Muscle of back (tissue), 11 donors: Measurements from ENCODE around the gene PSME3IP1. TPM values are rescaled to one million over a fixed set of nuclear protein-coding genes. Genes with fewer than 3 reads are reported as not detected.

ENCODE experiments used
- DNase-seq, 3 donors: peaks; one replicate each; pipeline versions ENCODE4 v3.0.0 to v3.0.0-alpha.2; 2013
- polyA plus RNA-seq, 10 donors: library from polyadenylated mRNA; unstranded; fragments of 120-200 nt; gene quantifications; one replicate each; pipeline ENCODE4 v1.2.1, GENCODE V29; 2013; ENCODE audit not compliant: insufficient read length in 10 of 10

The PSME3IP1 gene
- polyA plus RNA-seq, 10 donors: 42.9 to 71.2 (median 56.2) TPM

- DNase-seq: no peak
Observed at GRCh38 chr16:57102888-57103851, 82.7 kb downstream of the PSME3IP1 start.

Other genes starting within 250 kb of the PSME3IP1 start
- gene CETP, start 224.1 kb downstream of the PSME3IP1 start, polyA plus RNA-seq: 10 to 100 TPM in 3 of 10 donors, 1 to 10 TPM in 7; 5.0 to 10.3 (median 6.9) TPM
- 10 to 100 TPM in 1 of 10 donors, 1 to 10 TPM in 9; 2.4 to 11.2 (median 4.9) TPM for gene NLRC5, start 196.5 kb downstream of the PSME3IP1 start, polyA plus RNA-seq
- 10 to 100 TPM; 24.0 to 35.2 (median 25.8) TPM for gene CPNE2, start 93.5 kb downstream of the PSME3IP1 start, polyA plus RNA-seq
- 10 to 100 TPM; 21.6 to 30.1 (median 25.2) TPM for gene RSPRY1, start 290 bp upstream of the PSME3IP1 start, polyA plus RNA-seq
- 10 to 100 TPM; 42.6 to 56.7 (median 48.7) TPM for gene ARL2BP, start 59.2 kb upstream of the PSME3IP1 start, polyA plus RNA-seq
- gene PLLP, start 98.6 kb upstream of the PSME3IP1 start, polyA plus RNA-seq: 1 to 10 TPM in 8 of 10 donors, under 1 TPM in 2; 0.55 to 2.4 (median 1.2) TPM
- under 1 TPM in 9 of 10 donors, not detected in 1; 0.07 to 0.33 (median 0.11) TPM for gene CCL22, start 172.7 kb upstream of the PSME3IP1 start, polyA plus RNA-seq
- gene CX3CL1, start 186.5 kb upstream of the PSME3IP1 start, polyA plus RNA-seq: 1 to 10 TPM; 2.7 to 7.5 (median 4.7) TPM
- not detected for gene CCL17, start 218.7 kb upstream of the PSME3IP1 start, polyA plus RNA-seq